ENCODE results near the gene MRPS9. TPM values are rescaled to one million over a fixed set of nuclear protein-coding genes. Genes with fewer than 3 reads are reported as not detected.

MRPS9 gene
- total and polyA plus RNA-seq, 2 experiments from 2014 or later, result 64.7 to 78.9 TPM

DNA sequence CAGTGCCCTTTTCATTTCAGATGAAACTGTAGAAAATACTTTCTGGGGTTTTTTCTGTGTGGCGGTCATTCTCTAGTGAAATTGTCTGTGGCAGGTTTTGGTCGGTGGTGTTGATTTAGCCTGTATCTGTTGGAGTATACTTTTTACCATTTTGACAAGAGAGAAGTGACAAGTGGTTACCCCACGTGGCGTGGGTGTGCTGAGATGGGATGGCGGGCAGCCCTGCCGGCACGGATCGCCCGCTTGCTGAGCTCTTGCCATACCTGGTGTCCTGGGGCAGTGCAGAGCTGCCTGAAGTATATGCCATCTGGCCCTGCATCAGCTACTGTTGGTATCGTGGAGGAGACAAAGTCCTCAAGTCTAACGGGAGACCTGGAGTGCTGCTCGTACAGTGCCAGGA lies 64.1 kb downstream of the MRPS9 start (continued):
- TF ChIP-seq JUNB (IDR thresholded peaks at IDR 0.05; ENCODE audit: unreplicated experiment) (no peak), NANOG (IDR thresholded peaks at IDR 0.05; ENCODE audit: borderline replicate concordance) (no peak), EZH2phosphoT487 (IDR thresholded peaks at IDR 0.05; ENCODE audit: unreplicated experiment) (no peak)
- TF ChIP-seq, protein P1, sequence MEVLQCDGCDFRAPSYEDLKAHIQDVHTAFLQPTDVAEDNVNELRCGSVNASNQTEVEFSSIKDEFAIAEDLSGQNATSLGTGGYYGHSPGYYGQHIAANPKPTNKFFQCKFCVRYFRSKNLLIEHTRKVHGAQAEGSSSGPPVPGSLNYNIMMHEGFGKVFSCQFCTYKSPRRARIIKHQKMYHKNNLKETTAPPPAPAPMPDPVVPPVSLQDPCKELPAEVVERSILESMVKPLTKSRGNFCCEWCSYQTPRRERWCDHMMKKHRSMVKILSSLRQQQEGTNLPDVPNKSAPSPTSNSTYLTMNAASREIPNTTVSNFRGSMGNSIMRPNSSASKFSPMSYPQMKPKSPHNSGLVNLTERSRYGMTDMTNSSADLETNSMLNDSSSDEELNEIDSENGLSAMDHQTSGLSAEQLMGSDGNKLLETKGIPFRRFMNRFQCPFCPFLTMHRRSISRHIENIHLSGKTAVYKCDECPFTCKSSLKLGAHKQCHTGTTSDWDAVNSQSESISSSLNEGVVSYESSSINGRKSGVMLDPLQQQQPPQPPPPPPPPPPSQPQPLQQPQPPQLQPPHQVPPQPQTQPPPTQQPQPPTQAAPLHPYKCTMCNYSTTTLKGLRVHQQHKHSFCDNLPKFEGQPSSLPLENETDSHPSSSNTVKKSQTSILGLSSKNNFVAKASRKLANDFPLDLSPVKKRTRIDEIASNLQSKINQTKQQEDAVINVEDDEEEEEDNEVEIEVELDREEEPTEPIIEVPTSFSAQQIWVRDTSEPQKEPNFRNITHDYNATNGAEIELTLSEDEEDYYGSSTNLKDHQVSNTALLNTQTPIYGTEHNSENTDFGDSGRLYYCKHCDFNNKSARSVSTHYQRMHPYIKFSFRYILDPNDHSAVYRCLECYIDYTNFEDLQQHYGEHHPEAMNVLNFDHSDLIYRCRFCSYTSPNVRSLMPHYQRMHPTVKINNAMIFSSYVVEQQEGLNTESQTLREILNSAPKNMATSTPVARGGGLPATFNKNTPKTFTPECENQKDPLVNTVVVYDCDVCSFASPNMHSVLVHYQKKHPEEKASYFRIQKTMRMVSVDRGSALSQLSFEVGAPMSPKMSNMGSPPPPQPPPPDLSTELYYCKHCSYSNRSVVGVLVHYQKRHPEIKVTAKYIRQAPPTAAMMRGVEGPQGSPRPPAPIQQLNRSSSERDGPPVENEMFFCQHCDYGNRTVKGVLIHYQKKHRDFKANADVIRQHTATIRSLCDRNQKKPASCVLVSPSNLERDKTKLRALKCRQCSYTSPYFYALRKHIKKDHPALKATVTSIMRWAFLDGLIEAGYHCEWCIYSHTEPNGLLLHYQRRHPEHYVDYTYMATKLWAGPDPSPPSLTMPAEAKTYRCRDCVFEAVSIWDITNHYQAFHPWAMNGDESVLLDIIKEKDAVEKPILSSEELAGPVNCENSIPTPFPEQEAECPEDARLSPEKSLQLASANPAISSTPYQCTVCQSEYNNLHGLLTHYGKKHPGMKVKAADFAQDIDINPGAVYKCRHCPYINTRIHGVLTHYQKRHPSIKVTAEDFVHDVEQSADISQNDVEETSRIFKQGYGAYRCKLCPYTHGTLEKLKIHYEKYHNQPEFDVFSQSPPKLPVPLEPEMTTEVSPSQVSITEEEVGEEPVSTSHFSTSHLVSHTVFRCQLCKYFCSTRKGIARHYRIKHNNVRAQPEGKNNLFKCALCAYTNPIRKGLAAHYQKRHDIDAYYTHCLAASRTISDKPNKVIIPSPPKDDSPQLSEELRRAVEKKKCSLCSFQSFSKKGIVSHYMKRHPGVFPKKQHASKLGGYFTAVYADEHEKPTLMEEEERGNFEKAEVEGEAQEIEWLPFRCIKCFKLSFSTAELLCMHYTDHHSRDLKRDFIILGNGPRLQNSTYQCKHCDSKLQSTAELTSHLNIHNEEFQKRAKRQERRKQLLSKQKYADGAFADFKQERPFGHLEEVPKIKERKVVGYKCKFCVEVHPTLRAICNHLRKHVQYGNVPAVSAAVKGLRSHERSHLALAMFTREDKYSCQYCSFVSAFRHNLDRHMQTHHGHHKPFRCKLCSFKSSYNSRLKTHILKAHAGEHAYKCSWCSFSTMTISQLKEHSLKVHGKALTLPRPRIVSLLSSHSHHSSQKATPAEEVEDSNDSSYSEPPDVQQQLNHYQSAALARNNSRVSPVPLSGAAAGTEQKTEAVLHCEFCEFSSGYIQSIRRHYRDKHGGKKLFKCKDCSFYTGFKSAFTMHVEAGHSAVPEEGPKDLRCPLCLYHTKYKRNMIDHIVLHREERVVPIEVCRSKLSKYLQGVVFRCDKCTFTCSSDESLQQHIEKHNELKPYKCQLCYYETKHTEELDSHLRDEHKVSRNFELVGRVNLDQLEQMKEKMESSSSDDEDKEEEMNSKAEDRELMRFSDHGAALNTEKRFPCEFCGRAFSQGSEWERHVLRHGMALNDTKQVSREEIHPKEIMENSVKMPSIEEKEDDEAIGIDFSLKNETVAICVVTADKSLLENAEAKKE (CRISPR knock-in tag; IDR thresholded peaks at IDR 0.05), result no peak

DNA sequence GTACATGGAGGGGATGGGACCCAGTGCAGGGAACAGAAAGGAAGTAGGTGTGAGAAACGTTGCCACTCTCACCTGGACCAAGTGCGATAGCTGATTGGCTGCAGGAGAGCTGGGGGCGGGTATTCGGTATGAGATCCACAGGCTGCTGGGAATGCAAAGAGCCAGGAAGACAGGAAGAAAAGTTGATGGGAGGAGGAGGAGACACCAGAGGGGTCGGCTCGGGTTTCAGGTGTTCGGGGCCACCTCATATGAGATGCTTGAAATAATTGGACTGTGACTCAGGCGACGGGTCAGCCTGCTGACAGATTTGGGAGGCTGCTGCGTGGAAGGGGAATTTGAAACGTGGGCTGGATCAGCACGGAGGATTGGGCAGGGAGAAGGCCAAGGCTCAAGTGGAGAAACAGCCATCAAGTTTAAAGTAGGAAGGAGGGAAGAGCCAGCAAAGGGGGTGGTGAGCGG lies 65.1 kb downstream of the MRPS9 start:
- peak; percentile 97 for ATAC-seq
- peak overlapping the region; percentile 63 for H3K4me2 ChIP-seq
- Mint-ChIP-seq H3K27ac (peak overlapping the region; percentile 97), H3K36me3 (ENCODE audit: low read depth) (peaks cover 27% of the 10 kb centered on the region), H3K4me1 (peaks cover 34% of the 10 kb centered on the region), H3K4me3 (peak overlapping the region; percentile 64), H3K27me3 (ENCODE audit: insufficient read depth, low read depth, poor library complexity) (peaks cover 13% of the 10 kb centered on the region), H3K9me3 (no peaks in the 10 kb centered on the region)
- H3K27me3 ChIP-seq (ENCODE audit: insufficient read depth), result no peaks in the 10 kb centered on the region
- H3K4me3 ChIP-seq, result no peak overlapping the region
- peak; percentile 97 for DNase-seq (ENCODE audit: low spot score)
- H3K4me1 ChIP-seq (ENCODE audit: insufficient read depth), result peaks cover 21% of the 10 kb centered on the region
- H2AFZ ChIP-seq, result no peak overlapping the region
- no peaks in the 10 kb centered on the region for H3F3A ChIP-seq (replicated peaks; ENCODE audit: low read depth)
- no peaks in the 10 kb centered on the region for H4K20me1 ChIP-seq (replicated peaks; ENCODE audit: insufficient read depth)
- peak overlapping the region; percentile 43 for H3K27ac ChIP-seq (ENCODE audit: low read depth)
- H3K36me3 ChIP-seq (ENCODE audit: insufficient read depth), result 0 out of 2 replicates have a peak, but pooled peaks cover 9% of the 10 kb centered on the region
- no peaks in the 10 kb centered on the region for H3K9me2 ChIP-seq (ENCODE audit: insufficient read depth)
- no peaks in the 10 kb centered on the region for H3K79me2 ChIP-seq (replicated peaks; ENCODE audit: insufficient read depth)
- TF ChIP-seq, protein P2, sequence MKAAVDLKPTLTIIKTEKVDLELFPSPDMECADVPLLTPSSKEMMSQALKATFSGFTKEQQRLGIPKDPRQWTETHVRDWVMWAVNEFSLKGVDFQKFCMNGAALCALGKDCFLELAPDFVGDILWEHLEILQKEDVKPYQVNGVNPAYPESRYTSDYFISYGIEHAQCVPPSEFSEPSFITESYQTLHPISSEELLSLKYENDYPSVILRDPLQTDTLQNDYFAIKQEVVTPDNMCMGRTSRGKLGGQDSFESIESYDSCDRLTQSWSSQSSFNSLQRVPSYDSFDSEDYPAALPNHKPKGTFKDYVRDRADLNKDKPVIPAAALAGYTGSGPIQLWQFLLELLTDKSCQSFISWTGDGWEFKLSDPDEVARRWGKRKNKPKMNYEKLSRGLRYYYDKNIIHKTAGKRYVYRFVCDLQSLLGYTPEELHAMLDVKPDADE (IDR thresholded peaks at IDR 0.05), result 0 out of 2 replicates have a peak, but pooled peaks have one; percentile 35
- no peak for TF ChIP-seq JUNB (IDR thresholded peaks at IDR 0.05; ENCODE audit: unreplicated experiment)
- no peak for TF ChIP-seq EZH2 (IDR thresholded peaks at IDR 0.05; ENCODE audit: low read depth, unreplicated experiment)
- no peak for TF ChIP-seq EZH2phosphoT487 (IDR thresholded peaks at IDR 0.05; ENCODE audit: unreplicated experiment)
- TF ChIP-seq, protein P3, sequence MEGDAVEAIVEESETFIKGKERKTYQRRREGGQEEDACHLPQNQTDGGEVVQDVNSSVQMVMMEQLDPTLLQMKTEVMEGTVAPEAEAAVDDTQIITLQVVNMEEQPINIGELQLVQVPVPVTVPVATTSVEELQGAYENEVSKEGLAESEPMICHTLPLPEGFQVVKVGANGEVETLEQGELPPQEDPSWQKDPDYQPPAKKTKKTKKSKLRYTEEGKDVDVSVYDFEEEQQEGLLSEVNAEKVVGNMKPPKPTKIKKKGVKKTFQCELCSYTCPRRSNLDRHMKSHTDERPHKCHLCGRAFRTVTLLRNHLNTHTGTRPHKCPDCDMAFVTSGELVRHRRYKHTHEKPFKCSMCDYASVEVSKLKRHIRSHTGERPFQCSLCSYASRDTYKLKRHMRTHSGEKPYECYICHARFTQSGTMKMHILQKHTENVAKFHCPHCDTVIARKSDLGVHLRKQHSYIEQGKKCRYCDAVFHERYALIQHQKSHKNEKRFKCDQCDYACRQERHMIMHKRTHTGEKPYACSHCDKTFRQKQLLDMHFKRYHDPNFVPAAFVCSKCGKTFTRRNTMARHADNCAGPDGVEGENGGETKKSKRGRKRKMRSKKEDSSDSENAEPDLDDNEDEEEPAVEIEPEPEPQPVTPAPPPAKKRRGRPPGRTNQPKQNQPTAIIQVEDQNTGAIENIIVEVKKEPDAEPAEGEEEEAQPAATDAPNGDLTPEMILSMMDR (conservative IDR thresholded peaks at IDR 0.05; ENCODE audit: low read depth in 2 of 2), result no peak
- TF ChIP-seq STAT1 (IDR thresholded peaks at IDR 0.05; ENCODE audit: unreplicated experiment), result no peak
- TF ChIP-seq POLR2AphosphoS5 (IDR thresholded peaks at IDR 0.05; ENCODE audit: low read depth), result peak; percentile 33; the same call in 1 of the 2 replicates

Measured in GM23338 (cell line).